H9 (cell line): Measurements from ENCODE around the gene GSE1. TPM values are rescaled to one million over a fixed set of nuclear protein-coding genes. Genes with fewer than 3 reads are reported as not detected.
A peak's percentile ranks its signal among the peaks of the same experiment; 100 is the strongest.

Source experiments
- DNase-seq: peaks from one replicate; pipeline ENCODE4 v3.0.0-alpha.2; 2017
- H2AFZ ChIP-seq: one replicate; pipeline ENCODE4 v1.6.1; 2013; ENCODE audit warnings: mild to moderate bottlenecking, low read length, control low read depth, moderate library complexity
- H2AK5ac ChIP-seq: 2 replicates; pipeline ENCODE4 v1.6.1; 2013; ENCODE audit warnings: low read length, control low read depth, mixed read lengths; ENCODE audit not compliant: insufficient read length
- H2BK120ac ChIP-seq: one replicate; pipeline ENCODE4 v1.6.1; 2013; ENCODE audit warnings: low read depth, mild to moderate bottlenecking, low read length, control low read depth, inconsistent platforms; ENCODE audit not compliant: poor library complexity, severe bottlenecking
- H2BK12ac ChIP-seq: 2 replicates; pipeline ENCODE4 v1.6.1; 2013; ENCODE audit warnings: low read length, control low read depth, mixed read lengths, low read depth; ENCODE audit not compliant: insufficient read length
- H2BK15ac ChIP-seq: 2 replicates; pipeline ENCODE4 v1.6.1; 2013; ENCODE audit warnings: low read depth, low read length, control low read depth
- H2BK20ac ChIP-seq: one replicate; pipeline ENCODE4 v1.6.1; 2013; ENCODE audit warnings: low read depth, mild to moderate bottlenecking, low read length, control low read depth, inconsistent platforms; ENCODE audit not compliant: poor library complexity, severe bottlenecking
- H2BK5ac ChIP-seq: 2 replicates; pipeline ENCODE4 v1.6.1; 2013; ENCODE audit warnings: low read length, control low read depth, mixed read lengths; ENCODE audit not compliant: insufficient read length
- H3K14ac ChIP-seq: 2 replicates; pipeline ENCODE4 v1.6.1; 2013; ENCODE audit warnings: low read length, control low read depth; ENCODE audit not compliant: insufficient read depth
- H3K18ac ChIP-seq: 2 replicates; pipeline ENCODE4 v1.6.1; 2013; ENCODE audit warnings: low read depth, mild to moderate bottlenecking, mixed read lengths, low read length, control low read depth; ENCODE audit not compliant: insufficient read length
- H3K23ac ChIP-seq: 2 replicates; pipeline ENCODE4 v1.6.1; 2013; ENCODE audit warnings: low read length, control low read depth, mixed read lengths, low read depth; ENCODE audit not compliant: insufficient read length
- H3K23me2 ChIP-seq: 2 replicates; pipeline ENCODE4 v1.6.1; 2013; ENCODE audit warnings: low read depth, mild to moderate bottlenecking, mixed read lengths, low read length, control low read depth; ENCODE audit not compliant: insufficient read length, poor library complexity, severe bottlenecking
- H3K27ac ChIP-seq: 2 replicates; pipeline ENCODE4 v1.5.1; 2013; ENCODE audit warnings: low read length, control low read depth, mixed read lengths, low read depth; ENCODE audit not compliant: insufficient read length
- H3K27me3 ChIP-seq: 2 replicates; pipeline ENCODE4 v1.6.1; 2013; ENCODE audit warnings: low read length, control low read depth, inconsistent platforms; ENCODE audit not compliant: insufficient read depth
- H3K4ac ChIP-seq: 2 replicates; pipeline ENCODE4 v1.6.1; 2013; ENCODE audit warnings: low read depth, mild to moderate bottlenecking, control low read depth, inconsistent platforms, low read length, moderate library complexity
- H3K4me1 ChIP-seq: 2 replicates; pipeline ENCODE4 v1.6.1; 2013; ENCODE audit warnings: low read length, control low read depth, inconsistent platforms; ENCODE audit not compliant: insufficient read depth
- H3K4me2 ChIP-seq: 2 replicates; pipeline ENCODE4 v1.6.1; 2013; ENCODE audit warnings: low read length, control low read depth, mixed read lengths; ENCODE audit not compliant: insufficient read length, insufficient read depth
- H3K56ac ChIP-seq: 2 replicates; pipeline ENCODE4 v1.6.1; 2013; ENCODE audit warnings: low read depth, mild to moderate bottlenecking, mixed read lengths, low read length, control low read depth; ENCODE audit not compliant: insufficient read length
- H3K79me1 ChIP-seq: 2 replicates; pipeline ENCODE4 v1.6.1; 2013; ENCODE audit warnings: low read depth, mild to moderate bottlenecking, moderate library complexity, low read length, control low read depth, inconsistent platforms; ENCODE audit not compliant: insufficient read depth, poor library complexity, severe bottlenecking
- H3K79me2 ChIP-seq: 2 replicates; pipeline ENCODE4 v1.6.1; 2013; ENCODE audit warnings: low read length, control low read depth, inconsistent platforms; ENCODE audit not compliant: insufficient read depth
- H3K9ac ChIP-seq: 2 replicates; pipeline ENCODE4 v1.6.1; 2013; ENCODE audit warnings: low read length, control low read depth, mixed read lengths; ENCODE audit not compliant: insufficient read length; ENCODE audit errors: extremely low read depth
- H3K9me3 ChIP-seq: one replicate; pipeline ENCODE4 v1.6.1; 2013; ENCODE audit warnings: low read depth, low read length, inconsistent platforms; ENCODE audit not compliant: control insufficient read depth
- H3T11ph ChIP-seq: one replicate; pipeline ENCODE4 v1.6.1; 2013; ENCODE audit warnings: mild to moderate bottlenecking, low read length, control low read depth, inconsistent platforms
- H4K20me1 ChIP-seq: one replicate; pipeline ENCODE4 v1.6.1; 2013; ENCODE audit not compliant: control insufficient read depth, insufficient read length, insufficient read depth
- H4K5ac ChIP-seq: 2 replicates; pipeline ENCODE4 v1.6.1; 2013; ENCODE audit warnings: low read depth, mild to moderate bottlenecking, mixed read lengths, low read length, control low read depth; ENCODE audit not compliant: insufficient read length
- H4K8ac ChIP-seq: replicated peaks from 2 replicates; pipeline ENCODE4 v1.6.1; 2013; ENCODE audit warnings: low read length, control low read depth, mixed read lengths, low read depth; ENCODE audit not compliant: insufficient read length
- H4K91ac ChIP-seq: 2 replicates; pipeline ENCODE4 v1.6.1; 2013; ENCODE audit warnings: low read depth, mild to moderate bottlenecking, moderate library complexity, mixed read lengths, low read length, control low read depth; ENCODE audit not compliant: insufficient read length
- H3K27ac Mint-ChIP-seq, 3 experiments: 2 replicates in 2 of 3; 3 replicates in 1 of 3; pipeline ENCODE4 v1.8.0; 2020 to 2021; ENCODE audit warnings: mixed read lengths in 3 of 3, mild to moderate bottlenecking in 1 of 3, moderate library complexity in 1 of 3
- H3K27me3 Mint-ChIP-seq: 2 replicates; pipeline ENCODE4 v1.8.0; 2021; ENCODE audit warnings: low read depth, mild to moderate bottlenecking, moderate library complexity, mixed read lengths
- H3K36me3 Mint-ChIP-seq, 3 experiments: 2 replicates in 2 of 3; 3 replicates in 1 of 3; pipeline ENCODE4 v1.8.0; 2020 to 2021; ENCODE audit warnings: low read depth in 3 of 3, mixed read lengths in 3 of 3; ENCODE audit not compliant: insufficient read depth in 1 of 3
- H3K4me1 Mint-ChIP-seq, 2 experiments: 2 replicates each; pipeline ENCODE4 v1.8.0; 2020; ENCODE audit warnings: mixed read lengths in 2 of 2
- H3K4me3 Mint-ChIP-seq, 2 experiments: 2 replicates in 1 of 2; 3 replicates in 1 of 2; pipeline ENCODE4 v1.8.0; 2020 to 2021; ENCODE audit warnings: mild to moderate bottlenecking in 2 of 2, mixed read lengths in 2 of 2, moderate library complexity in 1 of 2
- H3K9me3 Mint-ChIP-seq, 2 experiments: 2 replicates in 1 of 2; 3 replicates in 1 of 2; pipeline ENCODE4 v1.8.0; 2020; ENCODE audit warnings: mild to moderate bottlenecking in 2 of 2, mixed read lengths in 2 of 2, moderate library complexity in 1 of 2
- CTCF ChIP-seq: fragments of 200-600 bp; sonication (generic); conservative IDR thresholded peaks from 3 replicates; pipeline ENCODE4 v1.8.0; 2021; ENCODE audit warnings: antibody characterized with exemption, mild to moderate bottlenecking
- WGBS: extraction: QIAGEN DNeasy Blood & Tissue Kit; methylation state at CpG from one replicate; pipeline ENCODE4 v1.1.7; 2013; ENCODE audit warnings: missing lambda C conversion rate, low lambda C conversion rate, mixed read lengths; ENCODE audit not compliant: insufficient read length; ENCODE audit errors: extremely low coverage; 5-methylcytosine and 5-hydroxymethylcytosine counted together
- total RNA-seq: library from RNA; stranded (reverse); gene quantifications from 2 replicates; pipeline ENCODE4 v1.2.1, GENCODE V29; 2021

GSE1 gene
- total RNA-seq, 1 experiment from 2014 or later, result 125 TPM

- Histone ChIP-seq H3K9me3 (no peaks in the 10 kb centered on the region), H4K20me1 (no peaks in the 10 kb centered on the region), H3K4me2 (no peak overlapping the region), H3K14ac (0 out of 2 replicates have a peak overlapping the region, but pooled peaks have one; percentile 30), H3T11ph (no peak overlapping the region), H3K27me3 (no peaks in the 10 kb centered on the region), H3K4me1 (peaks cover 5% of the 10 kb centered on the region; the same call in 1 of the 2 replicates), H3K23ac (no peak overlapping the region), H3K79me2 (peaks cover 7% of the 10 kb centered on the region; the same call in 1 of the 2 replicates), H3K23me2 (no peaks in the 10 kb centered on the region), H4K91ac (no peak overlapping the region), H2BK20ac (no peak overlapping the region), H3K27ac (no peak overlapping the region), H2BK15ac (no peak overlapping the region), H2AK5ac (no peak overlapping the region), H2BK5ac (no peak overlapping the region), H4K8ac (no peak overlapping the region), H4K5ac (no peak overlapping the region), H3K9ac (no peak overlapping the region), H2BK12ac (no peak overlapping the region), H2AFZ (no peak overlapping the region), H3K4ac (no peak overlapping the region), H2BK120ac (no peak overlapping the region), H3K56ac (no peak overlapping the region), H3K18ac (no peak overlapping the region), H3K79me1 (no peaks in the 10 kb centered on the region)
- peaks cover 76 to 79% of the 10 kb centered on the region in 2 experiments for H3K4me1 Mint-ChIP-seq
- WGBS, result no CpG with 5 or more reads among the region's 24 CpGs
- H3K27me3 Mint-ChIP-seq, result peaks cover 1% of the 10 kb centered on the region; the same call in 1 of the 2 replicates
- TF ChIP-seq CTCF, result no peak
- peak overlapping the region in 1 of 2 experiments; percentile 41; a peak in 1 of 5 replicates for H3K4me3 Mint-ChIP-seq
- H3K27ac Mint-ChIP-seq, result peak overlapping the region; percentile 5 to 98 (median 72); a peak in 4 of 7 replicates
- H3K36me3 Mint-ChIP-seq, result peaks cover under 1 to 21% (median 4%) of the 10 kb centered on the region in 3 experiments; a peak in 5 of 7 replicates
- peaks cover 8 to 9% of the 10 kb centered on the region in 2 experiments; a peak in 4 of 5 replicates for H3K9me3 Mint-ChIP-seq
- DNase-seq, result no peak
These were observed 42.2 kb upstream of the GSE1 start for GRCh38 chr16:85570735-85571562.
